Ramos (cell line): Measurements from ENCODE around the gene TNFSF11.

Source experiments
- in situ Hi-C: fragments of 300-500 bp; cut with MboI; formaldehyde crosslinking; loops from one replicate; pipeline ENCODE4 v1.14.3; 2022; ENCODE audit warnings: low sequenced_read_pairs; ENCODE audit not compliant: unreplicated experiment

TNFSF11 gene

DNA sequence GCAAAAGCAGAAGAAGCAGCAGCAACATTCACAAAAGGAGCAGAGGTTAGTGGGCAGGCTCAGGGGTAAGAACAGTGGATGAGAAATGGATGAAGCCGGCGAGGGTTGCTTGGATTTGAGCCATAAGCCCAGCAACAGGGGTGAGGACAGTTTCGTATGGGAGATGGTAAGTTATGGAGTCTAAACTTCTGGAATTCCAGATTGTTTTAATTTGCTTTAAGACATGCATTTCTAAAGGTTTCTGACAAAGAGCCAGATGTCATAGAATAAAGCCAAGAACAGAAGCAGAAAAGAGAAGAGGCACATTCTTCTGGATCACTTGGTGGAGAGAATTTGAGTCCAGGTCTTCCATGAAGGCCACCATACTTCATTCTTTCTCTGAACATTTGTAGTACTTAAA lies 76.6 kb downstream of the TNFSF11 start:
- in situ Hi-C loops = no loop called here

DNA sequence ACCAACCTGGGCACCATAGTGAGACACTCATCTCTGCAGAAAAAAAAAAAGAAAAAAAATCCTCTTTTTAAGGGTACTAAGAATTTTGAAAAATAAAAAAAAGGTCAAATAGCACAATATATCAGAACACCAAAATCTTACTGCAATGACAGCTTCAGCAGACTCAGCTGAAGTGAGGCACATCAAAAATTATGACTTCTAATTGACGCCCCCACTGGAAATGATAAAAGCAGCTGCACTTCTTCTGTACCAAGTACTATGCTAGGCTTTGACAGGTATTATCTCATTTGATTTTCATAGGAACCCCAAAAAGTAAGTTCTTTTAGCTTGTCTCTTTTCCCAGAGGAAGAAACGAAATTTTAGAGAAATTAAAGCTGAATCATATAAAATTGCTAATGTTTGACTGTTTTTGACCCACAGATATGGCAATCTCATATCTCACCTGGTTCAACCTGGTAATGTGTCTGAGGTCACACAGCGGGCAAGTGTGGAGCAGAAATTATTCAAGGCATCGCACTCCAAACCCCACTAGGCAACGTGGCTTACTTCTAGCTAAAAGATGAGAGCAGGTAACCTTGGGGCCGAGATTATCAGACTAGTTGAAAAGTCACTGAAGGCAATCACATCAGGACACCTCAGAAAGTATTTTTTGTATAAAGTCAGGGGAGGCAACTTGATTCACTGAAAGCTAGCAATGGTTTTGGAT lies 78.1 kb downstream of the TNFSF11 start:
- in situ Hi-C loops = no loop called here

DNA sequence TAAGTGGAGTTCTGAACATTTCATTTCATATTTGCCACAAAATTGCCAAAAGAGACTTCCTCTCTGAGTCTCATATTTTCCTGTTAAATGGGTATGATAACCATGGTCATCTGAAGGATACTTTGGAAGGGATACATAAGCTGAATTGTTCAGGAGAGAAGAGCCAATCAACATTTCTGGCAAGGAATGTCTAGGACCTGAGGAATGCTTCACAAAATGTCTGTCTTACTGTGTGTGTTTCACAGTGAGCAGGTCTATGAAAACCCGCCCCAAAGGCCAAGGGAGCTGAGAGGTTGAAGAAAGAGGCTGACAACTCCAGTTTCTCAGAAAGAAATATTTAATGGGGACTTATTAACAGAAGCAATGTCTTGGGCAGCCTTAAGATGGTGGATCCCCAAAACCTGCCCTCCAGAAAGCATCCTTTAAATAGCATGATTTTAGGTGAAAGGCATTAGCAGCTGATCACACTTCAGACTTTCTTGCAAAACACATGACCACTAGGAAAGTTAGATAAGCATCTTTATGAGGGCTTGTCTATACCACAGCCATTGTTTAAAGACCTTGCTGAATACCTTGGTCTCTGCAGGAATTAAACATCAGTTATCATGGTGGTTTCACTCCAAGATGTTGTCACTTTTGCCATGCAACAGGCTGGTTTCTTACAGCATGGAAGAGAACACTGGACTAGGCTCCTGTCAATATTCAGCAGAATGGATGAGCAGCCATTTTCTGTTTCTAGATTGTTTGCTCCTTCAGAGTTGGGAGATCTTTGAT lies 78.9 kb downstream of the TNFSF11 start:
- in situ Hi-C loops = no loop called here

DNA sequence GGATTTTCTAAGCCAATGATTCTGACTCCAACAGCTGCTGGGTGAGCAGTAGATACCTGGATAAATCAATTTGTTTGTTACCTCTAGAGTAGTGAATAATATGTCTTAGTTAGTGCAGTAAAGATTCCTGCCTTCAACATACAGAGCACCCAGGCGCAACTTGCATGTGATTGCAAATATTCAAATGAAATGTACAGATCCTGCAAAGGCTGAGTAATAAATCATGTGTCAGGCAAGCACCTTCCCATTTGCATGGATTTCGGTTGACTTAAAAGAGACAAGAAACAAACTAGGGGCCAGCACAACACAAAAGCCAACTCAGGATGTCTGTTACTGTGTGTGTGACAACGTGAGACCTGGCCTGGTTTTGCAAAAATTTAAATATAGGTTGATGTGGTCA lies 79.7 kb downstream of the TNFSF11 start:
- in situ Hi-C loops = no loop called here

DNA sequence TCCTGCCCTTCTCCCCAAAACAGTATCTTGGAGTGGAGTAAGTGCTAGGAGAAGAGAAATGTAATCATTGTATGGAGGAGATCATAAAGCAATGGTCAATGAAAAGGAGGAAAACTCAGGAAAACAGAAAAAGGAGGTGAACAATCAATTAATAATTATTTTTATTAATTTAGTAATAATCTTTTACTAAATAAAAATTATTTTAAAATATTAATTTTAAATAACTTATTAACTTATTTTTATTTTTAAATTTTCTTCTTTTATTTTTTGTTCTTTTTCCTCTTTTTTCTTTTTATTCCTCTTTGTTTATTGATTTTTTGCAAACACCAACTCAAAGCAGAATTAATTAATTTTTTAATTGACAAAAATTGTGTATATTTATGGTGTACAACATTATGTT lies 80.3 kb downstream of the TNFSF11 start:
- in situ Hi-C loops = no loop called here

DNA sequence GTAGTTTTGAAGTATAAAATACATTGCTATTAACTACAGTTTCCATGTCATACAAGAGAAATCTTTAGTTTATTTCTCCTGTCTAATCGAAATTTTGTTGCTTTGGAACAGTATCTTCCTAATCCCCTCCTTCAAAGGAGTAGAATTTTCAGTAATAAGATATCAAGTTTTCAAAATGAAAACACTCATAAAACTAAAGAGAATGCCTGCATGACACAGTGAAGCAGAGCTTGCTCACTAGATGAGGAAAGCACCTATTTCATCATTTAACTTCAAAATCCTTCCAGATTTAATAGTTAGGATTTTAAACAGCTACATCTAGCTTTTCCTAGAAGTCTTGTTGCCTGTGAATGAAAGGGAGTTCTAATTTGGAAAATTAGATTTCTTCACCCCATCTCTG lies 80.8 kb downstream of the TNFSF11 start:
- in situ Hi-C loops = no loop called here

DNA sequence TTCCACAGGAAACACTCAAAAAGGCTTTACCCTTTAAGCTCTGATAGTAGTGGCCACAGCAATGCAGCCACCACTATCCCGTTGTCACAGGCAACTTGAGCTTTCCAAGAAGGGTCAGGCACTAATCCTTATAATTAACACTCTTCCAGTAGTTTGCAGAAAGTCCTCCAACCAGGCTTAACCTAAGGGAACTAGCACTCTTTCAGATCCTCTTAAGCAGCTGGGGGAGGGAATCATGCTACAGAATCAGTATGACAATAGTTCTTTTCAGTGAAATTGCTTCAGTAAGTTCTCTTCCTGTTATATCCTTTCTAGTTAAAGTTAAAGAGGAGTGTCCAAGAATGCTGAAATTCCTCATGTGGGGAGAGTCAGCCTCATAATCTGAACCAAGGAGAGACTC lies 82.2 kb downstream of the TNFSF11 start:
- in situ Hi-C loops = no loop called here

DNA sequence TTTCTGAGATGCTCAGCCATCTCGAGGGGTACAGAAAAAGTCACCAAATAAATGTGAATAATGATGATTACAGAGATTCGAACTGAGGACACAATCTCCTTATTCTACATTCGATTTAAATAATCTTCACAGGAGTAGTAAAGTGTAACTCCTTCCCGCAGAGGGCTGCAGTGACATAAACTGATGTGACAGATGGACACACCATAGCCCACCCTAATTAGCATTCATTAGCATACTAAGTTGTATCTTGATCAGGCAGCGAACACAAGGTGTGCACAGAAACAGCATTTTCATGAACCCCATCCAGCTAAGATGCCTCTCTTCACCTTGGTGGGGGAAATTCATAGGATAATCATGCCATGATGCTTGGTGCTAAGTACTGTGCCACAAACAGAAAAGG lies 83.0 kb downstream of the TNFSF11 start:
- in situ Hi-C loops = no loop called here
